ENCODE measurements around the gene TMEM63C. TPM values are rescaled to one million over a fixed set of nuclear protein-coding genes. Genes with fewer than 3 reads are reported as not detected.

TMEM63C gene
- total and polyA plus RNA-seq, 2 donors (not counting 3 experiments of a cell fraction or from before 2014, with no cell fraction given), result not detected

- no peaks in the 10 kb centered on the region for H3K9me3 ChIP-seq (replicated peaks; ENCODE audit: control insufficient read depth, insufficient read depth, low read length)
- no peak overlapping the region for H3K4me2 ChIP-seq (ENCODE audit: insufficient read depth, low read length)
- ChIA-PET POLR2A (no interaction called here), CTCF (interaction anchor here (1.3 to 1.7 kb wide), 3 partner anchors 9 to 328 kb away, joined by 3 to 5 read pairs (median 3); no protein-coding TSS in a partner anchor)
- H4K20me1 ChIP-seq (replicated peaks; ENCODE audit: control insufficient read depth, extremely low read depth, insufficient read depth, low read length), result no peaks in the 10 kb centered on the region
- H3K4me3 ChIP-seq (replicated peaks in 1 of 3; ENCODE audit: insufficient read depth in 1 of 3, low read depth in 1 of 3, low read length in 3 of 3), result no peak overlapping the region
- no peak for FAIRE-seq
- TF ChIP-seq POLR2A (IDR thresholded peaks at IDR 0.05; ENCODE audit: low read depth, low read length), result no peak
- TF ChIP-seq FOS (IDR thresholded peaks at IDR 0.05; ENCODE audit: borderline replicate concordance, insufficient read depth, low read length), result no peak
- no peak for TF ChIP-seq POLR2AphosphoS5 (IDR thresholded peaks at IDR 0.05; ENCODE audit: insufficient read depth, low read depth, low read length)
- TF ChIP-seq MYC (IDR thresholded peaks at IDR 0.05; ENCODE audit: low read depth, low read length), result no peak
- no peak for TF ChIP-seq JUN (IDR thresholded peaks at IDR 0.05; ENCODE audit: borderline replicate concordance, insufficient read depth, insufficient read length, low read depth)
- H3K79me2 ChIP-seq (ENCODE audit: control insufficient read depth, insufficient read depth, low read length), result no peaks in the 10 kb centered on the region
- no peaks in the 10 kb centered on the region for H3K27me3 ChIP-seq (ENCODE audit: control insufficient read depth in 2 of 2, insufficient read depth in 2 of 2, low read length in 2 of 2)
- no peak overlapping the region for H2AFZ ChIP-seq (ENCODE audit: low read depth, low read length)
- H3K27ac ChIP-seq (ENCODE audit: insufficient read depth, low read depth, low read length), result no peak overlapping the region
- H3K9me1 ChIP-seq (replicated peaks; ENCODE audit: control insufficient read depth, extremely low read depth, insufficient read depth, low read length), result no peaks in the 10 kb centered on the region
- no peaks in the 10 kb centered on the region for H3K36me3 ChIP-seq (ENCODE audit: control insufficient read depth in 2 of 2, extremely low read depth in 1 of 2, insufficient read depth in 2 of 2, low read length in 2 of 2)
- H3K9ac ChIP-seq (replicated peaks; ENCODE audit: extremely low read depth, insufficient read depth, low read length), result no peak overlapping the region
- no peaks in the 10 kb centered on the region for H3K4me1 ChIP-seq (ENCODE audit: control insufficient read depth, extremely low read depth, insufficient read depth, low read length)
- BruUV-seq (replicated peaks), result no TSS peak
- DNase-seq (ENCODE audit: low read depth, low spot score), result no peak
- intact Hi-C loops (cut with micrococcal nuclease) (no loop called here), dilution Hi-C loops (cut with MboI; ENCODE audit: extremely low pct_ligation_motif_present, low sequenced_read_pairs) (no loop called here)
Observed at GRCh38 chr14:77203611-77204458, 22.2 kb downstream of the TMEM63C start.

- Histone ChIP-seq H3K27ac (ENCODE audit: insufficient read depth, low read depth, low read length) (no peak overlapping the region), H4K20me1 (replicated peaks; ENCODE audit: control insufficient read depth, extremely low read depth, insufficient read depth, low read length) (no peaks in the 10 kb centered on the region), H3K9ac (replicated peaks; ENCODE audit: extremely low read depth, insufficient read depth, low read length) (no peak overlapping the region), H3K4me3 (replicated peaks in 1 of 3; ENCODE audit: insufficient read depth in 1 of 3, low read depth in 1 of 3, low read length in 3 of 3) (no peak overlapping the region), H3K79me2 (ENCODE audit: control insufficient read depth, insufficient read depth, low read length) (no peaks in the 10 kb centered on the region), H3K36me3 (ENCODE audit: control insufficient read depth in 2 of 2, extremely low read depth in 1 of 2, insufficient read depth in 2 of 2, low read length in 2 of 2) (no peaks in the 10 kb centered on the region), H3K9me3 (replicated peaks; ENCODE audit: control insufficient read depth, insufficient read depth, low read length) (no peaks in the 10 kb centered on the region), H3K9me1 (replicated peaks; ENCODE audit: control insufficient read depth, extremely low read depth, insufficient read depth, low read length) (no peaks in the 10 kb centered on the region), H3K4me1 (ENCODE audit: control insufficient read depth, extremely low read depth, insufficient read depth, low read length) (no peaks in the 10 kb centered on the region), H2AFZ (ENCODE audit: low read depth, low read length) (no peak overlapping the region), H3K27me3 (ENCODE audit: control insufficient read depth in 2 of 2, insufficient read depth in 2 of 2, low read length in 2 of 2) (no peaks in the 10 kb centered on the region), H3K4me2 (ENCODE audit: insufficient read depth, low read length) (no peak overlapping the region)
- TF ChIP-seq CTCF (IDR thresholded peaks at IDR 0.05; ENCODE audit: extremely low read depth in 1 of 2, insufficient read depth in 1 of 2, low read depth in 1 of 2, low read length in 2 of 2) (no peak), FOS (IDR thresholded peaks at IDR 0.05; ENCODE audit: borderline replicate concordance, insufficient read depth, low read length) (no peak), JUN (IDR thresholded peaks at IDR 0.05; ENCODE audit: borderline replicate concordance, insufficient read depth, insufficient read length, low read depth) (no peak), POLR2AphosphoS5 (IDR thresholded peaks at IDR 0.05; ENCODE audit: insufficient read depth, low read depth, low read length) (no peak), MYC (IDR thresholded peaks at IDR 0.05; ENCODE audit: low read depth, low read length) (no peak), POLR2A (IDR thresholded peaks at IDR 0.05; ENCODE audit: low read depth, low read length) (no peak)
- POLR2A ChIA-PET, result no interaction called here
- dilution Hi-C loops (cut with MboI; ENCODE audit: extremely low pct_ligation_motif_present, low sequenced_read_pairs), result no loop called here
- DNase-seq (ENCODE audit: low read depth, low spot score) (no peak), FAIRE-seq (no peak)
- BruUV-seq (replicated peaks), result no TSS peak
- intact Hi-C loops (cut with micrococcal nuclease), result no loop called here
- CTCF ChIA-PET, result interaction anchor here (1.2 to 1.7 kb wide), 4 partner anchors 8 to 328 kb away, joined by 3 to 5 read pairs (median 4); no protein-coding TSS in a partner anchor
Observed at GRCh38 chr14:77204459-77204771, 22.8 kb downstream of the TMEM63C start.
